IMR-90 (cell line): ENCODE measurements around the gene NCS1. TPM values are rescaled to one million over a fixed set of nuclear protein-coding genes. Genes with fewer than 3 reads are reported as not detected.
A peak's percentile ranks its signal among the peaks of the same experiment; 100 is the strongest.

Experiments used
- ATAC-seq: fragments of 200-7000 bp; cut with Tn5 transposase; 2 replicates; pipeline ENCODE4 v1.9.1; 2020; ENCODE audit warnings: low read depth, mild to moderate bottlenecking, moderate library complexity
- Bru-seq: library from RNA; stranded (reverse); fragments of 400-500 nt; gene quantifications from one replicate; lab custom pipeline; 2021; lab: Mats Ljungman, UMichigan
- BruChase-seq, 2 experiments: library from RNA; stranded (reverse); fragments of 400-500 nt; gene quantifications; one replicate each; lab custom pipeline; 2021; lab: Mats Ljungman, UMichigan
- BruUV-seq: library from RNA; stranded (reverse); fragments of 400-500 nt; replicated peaks from 2 replicates; lab custom pipeline; 2021; lab: Mats Ljungman, UMichigan
- CTCF ChIA-PET: fragments of 300-600 bp; formaldehyde crosslinking; extraction: SDS; loops from one replicate; lab custom pipeline; 2021; ENCODE audit warnings: antibody characterized with exemption; lab: Yijun Ruan, JAX
- POLR2A ChIA-PET: fragments of 300-600 bp; sonication (Branson Sonifier 250); formaldehyde crosslinking; loops from one replicate; lab custom pipeline; 2022; ENCODE audit warnings: antibody characterized with exemption; ENCODE audit not compliant: unreplicated experiment; lab: Charles Lee
- DNase-seq: peaks from one replicate; pipeline ENCODE4 v3.0.0; 2013
- H2AFZ ChIP-seq: replicated peaks from 2 replicates; pipeline ENCODE3; 2013; ENCODE audit warnings: low read length, mild to moderate bottlenecking; ENCODE audit not compliant: poor library complexity
- H2AK5ac ChIP-seq: 2 replicates; pipeline ENCODE4 v1.6.1; 2013; ENCODE audit warnings: low read depth, low read length, inconsistent platforms
- H2AK9ac ChIP-seq: replicated peaks from 2 replicates; pipeline ENCODE3; 2013; ENCODE audit warnings: mild to moderate bottlenecking, low read depth, low read length, moderate library complexity; ENCODE audit not compliant: poor library complexity
- H2BK120ac ChIP-seq: 2 replicates; pipeline ENCODE4 v1.6.1; 2013; ENCODE audit warnings: low read depth, low read length, inconsistent platforms
- H2BK15ac ChIP-seq: 3 replicates; pipeline ENCODE4 v1.6.1; 2013; ENCODE audit warnings: low read depth, low read length, inconsistent platforms
- H2BK20ac ChIP-seq: 2 replicates; pipeline ENCODE4 v1.6.1; 2013; ENCODE audit warnings: low read depth, mild to moderate bottlenecking, inconsistent platforms, low read length, moderate library complexity
- H2BK5ac ChIP-seq: 2 replicates; pipeline ENCODE4 v1.6.1; 2013; ENCODE audit warnings: mild to moderate bottlenecking, low read depth, low read length, inconsistent platforms; ENCODE audit not compliant: poor library complexity, severe bottlenecking
- H3K14ac ChIP-seq: replicated peaks from 2 replicates; pipeline ENCODE4 v1.6.1; 2013; ENCODE audit warnings: low read depth, low read length, inconsistent platforms
- H3K18ac ChIP-seq: 2 replicates; pipeline ENCODE4 v1.6.1; 2013; ENCODE audit warnings: low read depth, low read length, control low read depth
- H3K23ac ChIP-seq: 2 replicates; pipeline ENCODE4 v1.6.1; 2013; ENCODE audit warnings: low read depth, low read length, inconsistent platforms
- H3K27ac ChIP-seq: 2 replicates; pipeline ENCODE4 v1.5.1; 2013; ENCODE audit warnings: mild to moderate bottlenecking, control low read depth, low read length; ENCODE audit not compliant: insufficient read depth
- H3K27me3 ChIP-seq: 2 replicates; pipeline ENCODE4 v1.6.1; 2013; ENCODE audit warnings: low read length; ENCODE audit not compliant: control insufficient read depth, insufficient read depth
- H3K36me3 ChIP-seq: 2 replicates; pipeline ENCODE4 v1.6.1; 2013; ENCODE audit warnings: low read length, mixed read lengths; ENCODE audit not compliant: control insufficient read depth, insufficient read depth
- H3K4ac ChIP-seq: 2 replicates; pipeline ENCODE4 v1.6.1; 2013; ENCODE audit warnings: low read depth, low read length, inconsistent platforms
- H3K4me1 ChIP-seq: 2 replicates; pipeline ENCODE4 v1.6.1; 2013; ENCODE audit warnings: low read length, mixed read lengths; ENCODE audit not compliant: control insufficient read depth, insufficient read depth
- H3K4me2 ChIP-seq: 2 replicates; pipeline ENCODE4 v1.6.1; 2013; ENCODE audit warnings: low read depth, mild to moderate bottlenecking, control low read depth, low read length, moderate library complexity
- H3K4me3 ChIP-seq: 2 replicates; pipeline ENCODE4 v1.5.1; 2013; ENCODE audit warnings: low read depth, mild to moderate bottlenecking, control low read depth, low read length, moderate library complexity; ENCODE audit not compliant: insufficient read depth
- H3K56ac ChIP-seq: 2 replicates; pipeline ENCODE4 v1.6.1; 2013; ENCODE audit warnings: low read length, inconsistent platforms; ENCODE audit not compliant: insufficient read depth; ENCODE audit errors: extremely low read depth
- H3K79me1 ChIP-seq, 2 experiments: 2 replicates each; pipeline ENCODE4 v1.6.1; 2013; ENCODE audit warnings: low read length in 2 of 2, inconsistent platforms in 1 of 2, low read depth in 1 of 2
- H3K9ac ChIP-seq: 2 replicates; pipeline ENCODE4 v1.6.1; 2013; ENCODE audit warnings: low read depth, low read length, control low read depth
- H3K9me1 ChIP-seq: 2 replicates; pipeline ENCODE4 v1.6.1; 2013; ENCODE audit warnings: low read length, inconsistent platforms; ENCODE audit not compliant: insufficient read depth
- H3K9me3 ChIP-seq: 2 replicates; pipeline ENCODE4 v1.6.1; 2013; ENCODE audit warnings: low read length; ENCODE audit not compliant: control insufficient read depth, insufficient read depth
- H4K20me1 ChIP-seq: 2 replicates; pipeline ENCODE4 v1.6.1; 2013; ENCODE audit warnings: low read length, inconsistent platforms; ENCODE audit not compliant: insufficient read depth
- H4K5ac ChIP-seq: 2 replicates; pipeline ENCODE4 v1.6.1; 2013; ENCODE audit warnings: mild to moderate bottlenecking, low read depth, low read length, control low read depth
- H4K8ac ChIP-seq, 2 experiments: 2 replicates each; pipeline ENCODE4 v1.6.1; 2013; ENCODE audit warnings: low read depth in 2 of 2, low read length in 2 of 2, control low read depth in 1 of 2, inconsistent platforms in 1 of 2
- H4K91ac ChIP-seq: 2 replicates; pipeline ENCODE4 v1.6.1; 2013; ENCODE audit warnings: low read depth, low read length, inconsistent platforms; ENCODE audit not compliant: insufficient read depth
- BHLHE40 ChIP-seq: fragments of 150-350 bp; IDR thresholded peaks from 2 replicates; pipeline ENCODE4 v1.6.1; 2016; ENCODE audit warnings: mild to moderate bottlenecking, low read depth, low read length
- CEBPB ChIP-seq: IDR thresholded peaks from 2 replicates; pipeline ENCODE4 v1.6.1; 2012; ENCODE audit warnings: low read depth, low read length, improper control_type of control experiment
- CTCF ChIP-seq: conservative IDR thresholded peaks from 2 replicates; pipeline ENCODE4 v1.5.1; 2012; ENCODE audit warnings: mild to moderate bottlenecking, low read depth, low read length, improper control_type of control experiment
- ELK1 ChIP-seq: fragments of 150-350 bp; IDR thresholded peaks from 2 replicates; pipeline ENCODE4 v1.6.1; 2016; ENCODE audit warnings: low read depth, mild to moderate bottlenecking, low read length, moderate library complexity, borderline replicate concordance
- FOS ChIP-seq: fragments of 150-350 bp; IDR thresholded peaks from 2 replicates; pipeline ENCODE4 v1.6.1; 2016; ENCODE audit warnings: low read depth, low read length
- MAFK ChIP-seq: IDR thresholded peaks from 2 replicates; pipeline ENCODE4 v1.6.1; 2012; ENCODE audit warnings: low read depth, low read length, improper control_type of control experiment
- MAZ ChIP-seq: IDR thresholded peaks from 2 replicates; pipeline ENCODE4 v1.6.1; 2012; ENCODE audit warnings: low read depth, mild to moderate bottlenecking, low read length, improper control_type of control experiment, moderate library complexity, borderline replicate concordance
- MXI1 ChIP-seq: IDR thresholded peaks from 2 replicates; pipeline ENCODE4 v1.6.1; 2012; ENCODE audit warnings: low read depth, mild to moderate bottlenecking, low read length, moderate library complexity, borderline replicate concordance
- NFE2L2 ChIP-seq: fragments of 150-350 bp; IDR thresholded peaks from 2 replicates; pipeline ENCODE4 v1.6.1; 2016; ENCODE audit warnings: low read depth, mild to moderate bottlenecking, low read length
- POLR2A ChIP-seq: IDR thresholded peaks from 2 replicates; pipeline ENCODE4 v1.6.1; 2012; ENCODE audit warnings: mild to moderate bottlenecking, low read depth, low read length
- RAD21 ChIP-seq: IDR thresholded peaks from 2 replicates; pipeline ENCODE4 v1.6.1; 2012; ENCODE audit warnings: low read length, improper control_type of control experiment
- RFX5 ChIP-seq: IDR thresholded peaks from 2 replicates; pipeline ENCODE4 v1.8.0; 2012; ENCODE audit warnings: low read depth, mild to moderate bottlenecking, low read length, moderate library complexity
- SMC3 ChIP-seq: fragments of 150-350 bp; IDR thresholded peaks from 2 replicates; pipeline ENCODE4 v1.6.1; 2016; ENCODE audit warnings: low read depth, mild to moderate bottlenecking, antibody characterized with exemption, low read length, moderate library complexity
- WGBS, 2 experiments: methylation state at CpG; one replicate each; pipeline versions ENCODE4 v1.1.5 to v1.1.7; 2013; ENCODE audit warnings: missing lambda C conversion rate in 2 of 2; ENCODE audit not compliant: insufficient read length in 1 of 2; ENCODE audit errors: extremely low coverage in 2 of 2; 5-methylcytosine and 5-hydroxymethylcytosine counted together
- dilution Hi-C: fragments of 300-500 bp; cut with HindIII; formaldehyde crosslinking; loops from one replicate; pipeline ENCODE4 v1.14.3; 2018; ENCODE audit warnings: low sequenced_read_pairs; ENCODE audit not compliant: unreplicated experiment
- in situ Hi-C: fragments of 300-500 bp; cut with MboI; formaldehyde crosslinking; loops from 3 replicates; pipeline ENCODE4 v1.14.3; 2019; ENCODE audit warnings: low sequenced_read_pairs, inconsistent platforms, mixed read lengths
- intact Hi-C: fragments of 100-400 bp; cut with micrococcal nuclease; formaldehyde crosslinking; loops from 2 replicates; pipeline ENCODE4 v1.10.0; 2022
- long read RNA-seq: library from polyadenylated mRNA; unstranded; transcript quantifications from one replicate; pipeline ENCODE4 v2.0.0, GENCODE V29; 2021; ENCODE audit not compliant: unreplicated experiment
- polyA plus RNA-seq, 3 experiments: library from polyadenylated mRNA; depleted of rRNA; stranded (reverse); fragments of >200 nt; gene quantifications; 2 replicates each; pipeline ENCODE4 v1.2.3, GENCODE V29; 2012; ENCODE audit warnings: low replicate concordance in 1 of 3
- total RNA-seq: library from RNA; depleted of rRNA; stranded (reverse); fragments of >200 nt; gene quantifications from 2 replicates; pipeline ENCODE4 v1.2.3, GENCODE V29; 2012; rRNA removed

The NCS1 gene
- 35.8 and 41.0 TPM in 2 replicates for total RNA-seq
- polyA plus RNA-seq (2012; rRNA removed): 60.5 and 68.9 TPM in 2 replicates
- 45.5 and 54.7 TPM in 2 replicates for polyA plus RNA-seq (2012; cell fraction: cytosol; rRNA removed)
- polyA plus RNA-seq (2012; cell fraction: nucleus; rRNA removed; ENCODE audit: low replicate concordance): 36.7 and 43.5 TPM in 2 replicates
- percentile 74 among the genes with signal in this experiment for Bru-seq, nascent RNA
- BruChase-seq, experiment 1, labeled RNA remaining after a 6-hour chase: percentile 88 among the genes with signal in this experiment
- BruChase-seq, experiment 2, labeled RNA remaining after a 2-hour chase: percentile 86 among the genes with signal in this experiment
- long read RNA-seq, full-length matches to known transcripts: 34 of 74 reads
- long read RNA-seq, partial matches to known transcripts: 0 of 74 reads
- long read RNA-seq, other reads (novel, unspliced or antisense): 40 of 74 reads

- ATAC-seq: peak; percentile 89
- H3K79me1 ChIP-seq: peaks cover 10 to 43% of the 10 kb centered on the region in 2 experiments; a peak in 3 of 4 replicates
- no peak within 1 kb of the TSS for H2BK20ac ChIP-seq
- H2BK120ac ChIP-seq: peak within 1 kb of the TSS; percentile 62
- peak within 1 kb of the TSS; percentile 85 for H2AK9ac ChIP-seq
- in situ Hi-C loops (no loop called here), intact Hi-C loops (loop anchor here (1.0 to 2.0 kb wide), 2 partner anchors 43 to 64 kb away; no protein-coding TSS in a partner anchor), dilution Hi-C loops (no loop called here)
- peak within 1 kb of the TSS; percentile 93 for H3K14ac ChIP-seq
- peak within 1 kb of the TSS; percentile 71 for H3K4me3 ChIP-seq
- peak within 1 kb of the TSS; percentile 93 for H3K4me2 ChIP-seq
- peaks cover 39% of the 10 kb centered on the region for H4K20me1 ChIP-seq
- peaks cover 19% of the 10 kb centered on the region for H3K9me1 ChIP-seq
- peak within 1 kb of the TSS; percentile 60 for H2BK5ac ChIP-seq
- peak within 1 kb of the TSS; percentile 62 for H4K91ac ChIP-seq
- POLR2A ChIA-PET: no interaction called here
- peak within 1 kb of the TSS; percentile 70 to 91; a peak in 3 of 4 replicates for H4K8ac ChIP-seq
- peak within 1 kb of the TSS; percentile 88 for H3K4ac ChIP-seq
- CTCF ChIA-PET: no interaction called here
- peak within 1 kb of the TSS; percentile 91 for H2AFZ ChIP-seq
- H3K4me1 ChIP-seq: peaks cover 10% of the 10 kb centered on the region
- DNase-seq: peak; percentile 61
- no peak within 1 kb of the TSS for H2BK15ac ChIP-seq
- H3K27ac ChIP-seq: peak within 1 kb of the TSS; percentile 70
- peak within 1 kb of the TSS; percentile 67; the same call in 1 of the 2 replicates for H3K23ac ChIP-seq
- peak within 1 kb of the TSS; percentile 56 for H3K9ac ChIP-seq
- no peaks in the 10 kb centered on the region for H3K9me3 ChIP-seq
- WGBS, 2 experiments: no CpG with 5 or more reads among the region's 101 CpGs
- no peaks in the 10 kb centered on the region for H3K27me3 ChIP-seq
- H4K5ac ChIP-seq: no peak within 1 kb of the TSS; the same call in 1 of the 2 replicates
- H3K36me3 ChIP-seq: peaks cover 6% of the 10 kb centered on the region
- H3K56ac ChIP-seq: peak within 1 kb of the TSS; percentile 36
- H3K18ac ChIP-seq: peak within 1 kb of the TSS; percentile 8; the same call in 1 of the 2 replicates
- BruUV-seq: no TSS peak
- H2AK5ac ChIP-seq: peak within 1 kb of the TSS; percentile 61
- no peak for TF ChIP-seq RFX5
- TF ChIP-seq RAD21: no peak
- TF ChIP-seq ELK1: no peak
- TF ChIP-seq CTCF: no peak
- TF ChIP-seq FOS: no peak
- TF ChIP-seq MAZ: peak; percentile 59; the same call in 1 of the 2 replicates
- TF ChIP-seq POLR2A: no peak
- TF ChIP-seq SMC3: no peak
- TF ChIP-seq MXI1: peak; percentile 79; the same call in 1 of the 2 replicates
- 0 out of 2 replicates have a peak, but pooled peaks have one; percentile 26 for TF ChIP-seq BHLHE40
- TF ChIP-seq MAFK: no peak
- no peak for TF ChIP-seq CEBPB
- no peak for TF ChIP-seq NFE2L2
These were observed at the start of gene NCS1 for GRCh38 chr9:130172161-130172857. TSS of gene NCS1 (plus strand) at chr9:130172404. CDS start at chr9:130172664, 260 bp downstream.
